WTC11 (cell line): Measurements from ENCODE around the gene RGS5. TPM values are rescaled to one million over a fixed set of nuclear protein-coding genes. Genes with fewer than 3 reads are reported as not detected.

Experiments used
- ATAC-seq: fragments of 200-7000 bp; cut with Tn5 transposase; 2 replicates; pipeline ENCODE4 v1.10.0; 2021; ENCODE audit warnings: mild to moderate bottlenecking, moderate library complexity
- CTCF ChIA-PET: fragments of 300-600 bp; sonication (Branson Sonifier 250); formaldehyde crosslinking; loops from one replicate; lab custom pipeline; 2021; ENCODE audit warnings: antibody characterized with exemption; lab: Charles Lee
- POLR2A ChIA-PET: fragments of 350-600 bp; sonication (Branson Sonifier 250); formaldehyde crosslinking; loops from one replicate; lab custom pipeline; 2021; ENCODE audit warnings: antibody characterized with exemption; lab: Charles Lee
- DNase-seq: peaks from one replicate; pipeline ENCODE4 v3.0.0; 2021; ENCODE audit warnings: low spot score
- H3K27ac Mint-ChIP-seq: 2 replicates; pipeline ENCODE4 v1.8.0; 2021; ENCODE audit warnings: mixed read lengths
- H3K27me3 Mint-ChIP-seq: 2 replicates; pipeline ENCODE4 v1.8.0; 2021; ENCODE audit warnings: low read depth, mild to moderate bottlenecking, moderate library complexity, mixed read lengths
- H3K36me3 Mint-ChIP-seq: 2 replicates; pipeline ENCODE4 v1.8.0; 2021; ENCODE audit warnings: mixed read lengths
- H3K4me1 Mint-ChIP-seq: 2 replicates; pipeline ENCODE4 v1.8.0; 2022; ENCODE audit warnings: mixed read lengths
- H3K4me3 Mint-ChIP-seq: 2 replicates; pipeline ENCODE4 v1.8.0; 2021; ENCODE audit warnings: mild to moderate bottlenecking, moderate library complexity, mixed read lengths
- H3K9me3 Mint-ChIP-seq: 2 replicates; pipeline ENCODE4 v1.8.0; 2021; ENCODE audit warnings: mixed read lengths
- CREM ChIP-seq: sonication (generic); formaldehyde crosslinking; IDR thresholded peaks from 2 replicates; pipeline ENCODE4 v1.8.1; 2022; ENCODE audit warnings: mild to moderate bottlenecking, missing genetic modification reagents, moderate library complexity
- ERG ChIP-seq: fragments of 250-450 bp; sonication (Bioruptor Pico); IDR thresholded peaks from 2 replicates; pipeline ENCODE4 v1.8.0; 2021; ENCODE audit warnings: mild to moderate bottlenecking
- FOXJ3 ChIP-seq: sonication (generic); formaldehyde crosslinking; IDR thresholded peaks from 2 replicates; pipeline ENCODE4 v1.9.0; 2021; ENCODE audit warnings: missing genetic modification reagents, mild to moderate bottlenecking, borderline replicate concordance
- GRHL2 ChIP-seq: fragments of 250-450 bp; sonication (Bioruptor Pico); IDR thresholded peaks from 2 replicates; pipeline ENCODE4 v1.8.0; 2022; ENCODE audit warnings: mild to moderate bottlenecking, moderate library complexity; ENCODE audit not compliant: insufficient replicate concordance, severe bottlenecking
- HMGA2 ChIP-seq: fragments of 250-450 bp; sonication (Bioruptor Pico); IDR thresholded peaks from 2 replicates; pipeline ENCODE4 v1.4.0; 2021; ENCODE audit warnings: mild to moderate bottlenecking, moderate library complexity
- JAZF1 ChIP-seq: fragments of 250-450 bp; sonication (Bioruptor Pico); IDR thresholded peaks from 2 replicates; pipeline ENCODE4 v1.9.0; 2021; ENCODE audit warnings: moderate library complexity, mild to moderate bottlenecking, inconsistent platforms
- KAT7 ChIP-seq: sonication (generic); formaldehyde crosslinking; IDR thresholded peaks from 2 replicates; pipeline ENCODE4 v1.8.1; 2023; ENCODE audit warnings: missing genetic modification reagents, mild to moderate bottlenecking, borderline replicate concordance
- MYBL2 ChIP-seq: sonication (generic); formaldehyde crosslinking; IDR thresholded peaks from 2 replicates; pipeline ENCODE4 v1.8.1; 2023; ENCODE audit warnings: mild to moderate bottlenecking, moderate library complexity, missing genetic modification reagents
- NR1H2 ChIP-seq: sonication (generic); formaldehyde crosslinking; IDR thresholded peaks from 2 replicates; pipeline ENCODE4 v1.9.0; 2021; ENCODE audit warnings: mild to moderate bottlenecking, moderate library complexity, missing genetic modification reagents
- NR3C1 ChIP-seq: sonication (generic); formaldehyde crosslinking; conservative IDR thresholded peaks from 2 replicates; pipeline ENCODE4 v1.8.1; 2023; ENCODE audit warnings: low read depth, mild to moderate bottlenecking, missing genetic modification reagents
- SMAD4 ChIP-seq: sonication (generic); formaldehyde crosslinking; IDR thresholded peaks from 2 replicates; pipeline ENCODE4 v1.8.0; 2022; ENCODE audit warnings: mild to moderate bottlenecking, missing genetic modification reagents
- SP1 ChIP-seq: sonication (generic); formaldehyde crosslinking; conservative IDR thresholded peaks from 2 replicates; pipeline ENCODE4 v1.8.1; 2022; ENCODE audit warnings: missing genetic modification reagents
- TP53 ChIP-seq: sonication (generic); formaldehyde crosslinking; IDR thresholded peaks from 2 replicates; pipeline ENCODE4 v1.8.1; 2023; ENCODE audit warnings: mild to moderate bottlenecking, missing genetic modification reagents
- ZNF138 ChIP-seq: sonication (generic); formaldehyde crosslinking; conservative IDR thresholded peaks from 2 replicates; pipeline ENCODE4 v1.8.1; 2022; ENCODE audit warnings: mild to moderate bottlenecking, moderate library complexity, missing genetic modification reagents
- ZNF219 ChIP-seq: sonication (generic); formaldehyde crosslinking; IDR thresholded peaks from 2 replicates; pipeline ENCODE4 v1.8.0; 2023; ENCODE audit warnings: missing genetic modification reagents, mild to moderate bottlenecking, borderline replicate concordance
- ZNF317 ChIP-seq: sonication (generic); formaldehyde crosslinking; IDR thresholded peaks from 2 replicates; pipeline ENCODE4 v1.8.1; 2023; ENCODE audit warnings: low read depth, mild to moderate bottlenecking, moderate library complexity, missing genetic modification reagents, borderline replicate concordance
- ZNF396 ChIP-seq: fragments of 250-450 bp; sonication (Bioruptor Pico); IDR thresholded peaks from 2 replicates; pipeline ENCODE4 v1.8.0; 2021; ENCODE audit warnings: mild to moderate bottlenecking, moderate library complexity, borderline replicate concordance
- total RNA-seq: library from RNA; stranded (reverse); gene quantifications from 3 replicates; pipeline ENCODE4 v1.2.3, GENCODE V29; 2021
- TF ChIP-seq, protein P1 (sequence below): sonication (generic); formaldehyde crosslinking; IDR thresholded peaks from 2 replicates; pipeline ENCODE4 v1.8.1; 2023; ENCODE audit warnings: mild to moderate bottlenecking, missing genetic modification reagents, borderline replicate concordance
- TF ChIP-seq, protein P2 (sequence below): sonication (generic); formaldehyde crosslinking; IDR thresholded peaks from 2 replicates; pipeline ENCODE4 v1.8.0; 2022; ENCODE audit warnings: mild to moderate bottlenecking, missing genetic modification reagents
- TF ChIP-seq, protein P3 (sequence below): fragments of 250-450 bp; sonication (Bioruptor Pico); IDR thresholded peaks from 2 replicates; pipeline ENCODE4 v1.9.0; 2021; ENCODE audit warnings: moderate library complexity, mild to moderate bottlenecking, inconsistent platforms, borderline replicate concordance
- TF ChIP-seq, protein P4 (sequence below): sonication (generic); formaldehyde crosslinking; IDR thresholded peaks from 2 replicates; pipeline ENCODE4 v1.8.1; 2023; ENCODE audit warnings: mild to moderate bottlenecking, missing genetic modification reagents
- TF ChIP-seq, protein P5 (sequence below): sonication (generic); formaldehyde crosslinking; IDR thresholded peaks from 2 replicates; pipeline ENCODE4 v1.8.1; 2022; ENCODE audit warnings: mild to moderate bottlenecking, missing genetic modification reagents, moderate library complexity, borderline replicate concordance

The RGS5 gene
- total RNA-seq, 1 experiment from 2014 or later = 23.6 TPM

- TF ChIP-seq, protein P1, sequence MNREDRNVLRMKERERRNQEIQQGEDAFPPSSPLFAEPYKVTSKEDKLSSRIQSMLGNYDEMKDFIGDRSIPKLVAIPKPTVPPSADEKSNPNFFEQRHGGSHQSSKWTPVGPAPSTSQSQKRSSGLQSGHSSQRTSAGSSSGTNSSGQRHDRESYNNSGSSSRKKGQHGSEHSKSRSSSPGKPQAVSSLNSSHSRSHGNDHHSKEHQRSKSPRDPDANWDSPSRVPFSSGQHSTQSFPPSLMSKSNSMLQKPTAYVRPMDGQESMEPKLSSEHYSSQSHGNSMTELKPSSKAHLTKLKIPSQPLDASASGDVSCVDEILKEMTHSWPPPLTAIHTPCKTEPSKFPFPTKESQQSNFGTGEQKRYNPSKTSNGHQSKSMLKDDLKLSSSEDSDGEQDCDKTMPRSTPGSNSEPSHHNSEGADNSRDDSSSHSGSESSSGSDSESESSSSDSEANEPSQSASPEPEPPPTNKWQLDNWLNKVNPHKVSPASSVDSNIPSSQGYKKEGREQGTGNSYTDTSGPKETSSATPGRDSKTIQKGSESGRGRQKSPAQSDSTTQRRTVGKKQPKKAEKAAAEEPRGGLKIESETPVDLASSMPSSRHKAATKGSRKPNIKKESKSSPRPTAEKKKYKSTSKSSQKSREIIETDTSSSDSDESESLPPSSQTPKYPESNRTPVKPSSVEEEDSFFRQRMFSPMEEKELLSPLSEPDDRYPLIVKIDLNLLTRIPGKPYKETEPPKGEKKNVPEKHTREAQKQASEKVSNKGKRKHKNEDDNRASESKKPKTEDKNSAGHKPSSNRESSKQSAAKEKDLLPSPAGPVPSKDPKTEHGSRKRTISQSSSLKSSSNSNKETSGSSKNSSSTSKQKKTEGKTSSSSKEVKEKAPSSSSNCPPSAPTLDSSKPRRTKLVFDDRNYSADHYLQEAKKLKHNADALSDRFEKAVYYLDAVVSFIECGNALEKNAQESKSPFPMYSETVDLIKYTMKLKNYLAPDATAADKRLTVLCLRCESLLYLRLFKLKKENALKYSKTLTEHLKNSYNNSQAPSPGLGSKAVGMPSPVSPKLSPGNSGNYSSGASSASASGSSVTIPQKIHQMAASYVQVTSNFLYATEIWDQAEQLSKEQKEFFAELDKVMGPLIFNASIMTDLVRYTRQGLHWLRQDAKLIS (CRISPR knock-in tag) = no peak
These were observed 60.6 kb downstream of the RGS5 start (continued) for GRCh38 chr1:163142152-163142551.

- no peaks in the 10 kb centered on the region for H3K4me1 Mint-ChIP-seq
- CTCF ChIA-PET = no interaction called here
These were observed 61.2 kb downstream of the RGS5 start for GRCh38 chr1:163141556-163141955.

GRCh38 chr1:163137556-163138265 is 65.0 kb downstream of the RGS5 start:
- ChIA-PET POLR2A (no interaction called here), CTCF (no interaction called here)
- peaks cover 6% of the 10 kb centered on the region for H3K9me3 Mint-ChIP-seq
- TF ChIP-seq NR1H2 (CRISPR knock-in tag) = no peak
- TF ChIP-seq, protein P2, sequence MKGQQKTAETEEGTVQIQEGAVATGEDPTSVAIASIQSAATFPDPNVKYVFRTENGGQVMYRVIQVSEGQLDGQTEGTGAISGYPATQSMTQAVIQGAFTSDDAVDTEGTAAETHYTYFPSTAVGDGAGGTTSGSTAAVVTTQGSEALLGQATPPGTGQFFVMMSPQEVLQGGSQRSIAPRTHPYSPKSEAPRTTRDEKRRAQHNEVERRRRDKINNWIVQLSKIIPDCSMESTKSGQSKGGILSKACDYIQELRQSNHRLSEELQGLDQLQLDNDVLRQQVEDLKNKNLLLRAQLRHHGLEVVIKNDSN = no peak
- TF ChIP-seq, protein P3, sequence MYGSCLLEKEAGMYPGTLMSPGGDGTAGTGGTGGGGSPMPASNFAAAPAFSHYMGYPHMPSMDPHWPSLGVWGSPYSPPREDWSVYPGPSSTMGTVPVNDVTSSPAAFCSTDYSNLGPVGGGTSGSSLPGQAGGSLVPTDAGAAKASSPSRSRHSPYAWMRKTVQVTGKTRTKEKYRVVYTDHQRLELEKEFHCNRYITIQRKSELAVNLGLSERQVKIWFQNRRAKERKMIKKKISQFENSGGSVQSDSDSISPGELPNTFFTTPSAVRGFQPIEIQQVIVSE = no peak
- TF ChIP-seq MYBL2 (CRISPR knock-in tag) = no peak
- TF ChIP-seq TP53 (CRISPR knock-in tag) = no peak
- TF ChIP-seq, protein P4, sequence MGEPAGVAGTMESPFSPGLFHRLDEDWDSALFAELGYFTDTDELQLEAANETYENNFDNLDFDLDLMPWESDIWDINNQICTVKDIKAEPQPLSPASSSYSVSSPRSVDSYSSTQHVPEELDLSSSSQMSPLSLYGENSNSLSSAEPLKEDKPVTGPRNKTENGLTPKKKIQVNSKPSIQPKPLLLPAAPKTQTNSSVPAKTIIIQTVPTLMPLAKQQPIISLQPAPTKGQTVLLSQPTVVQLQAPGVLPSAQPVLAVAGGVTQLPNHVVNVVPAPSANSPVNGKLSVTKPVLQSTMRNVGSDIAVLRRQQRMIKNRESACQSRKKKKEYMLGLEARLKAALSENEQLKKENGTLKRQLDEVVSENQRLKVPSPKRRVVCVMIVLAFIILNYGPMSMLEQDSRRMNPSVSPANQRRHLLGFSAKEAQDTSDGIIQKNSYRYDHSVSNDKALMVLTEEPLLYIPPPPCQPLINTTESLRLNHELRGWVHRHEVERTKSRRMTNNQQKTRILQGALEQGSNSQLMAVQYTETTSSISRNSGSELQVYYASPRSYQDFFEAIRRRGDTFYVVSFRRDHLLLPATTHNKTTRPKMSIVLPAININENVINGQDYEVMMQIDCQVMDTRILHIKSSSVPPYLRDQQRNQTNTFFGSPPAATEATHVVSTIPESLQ (CRISPR knock-in tag) = no peak
- no peak for TF ChIP-seq KAT7 (CRISPR knock-in tag)
- no peak for TF ChIP-seq ZNF138
- TF ChIP-seq SMAD4 = no peak
- TF ChIP-seq ZNF317 = no peak
- no peak for TF ChIP-seq GRHL2 (CRISPR knock-in tag)
- no peak for TF ChIP-seq HMGA2
- TF ChIP-seq NR3C1 (CRISPR knock-in tag) = no peak
- no peak for TF ChIP-seq ZNF396 (CRISPR knock-in tag)
- TF ChIP-seq ZNF219 = no peak
- no peak for TF ChIP-seq JAZF1 (CRISPR knock-in tag)
- no peak overlapping the region for H3K4me3 Mint-ChIP-seq
- no peaks in the 10 kb centered on the region for H3K27me3 Mint-ChIP-seq
- peaks cover 2% of the 10 kb centered on the region for H3K36me3 Mint-ChIP-seq
- no peak overlapping the region for H3K27ac Mint-ChIP-seq
- DNase-seq (no peak), ATAC-seq (no peak)
- peaks cover 1% of the 10 kb centered on the region; the same call in 1 of the 2 replicates for H3K4me1 Mint-ChIP-seq

More at GRCh38 chr1:163141556-163141955, 61.2 kb downstream of the RGS5 start:
- DNase-seq (no peak), ATAC-seq (no peak)
- TF ChIP-seq ERG (CRISPR knock-in tag) (no peak), ZNF219 (no peak), SP1 (CRISPR knock-in tag) (no peak), CREM (no peak), FOXJ3 (CRISPR knock-in tag) (no peak)
- TF ChIP-seq, protein P5, sequence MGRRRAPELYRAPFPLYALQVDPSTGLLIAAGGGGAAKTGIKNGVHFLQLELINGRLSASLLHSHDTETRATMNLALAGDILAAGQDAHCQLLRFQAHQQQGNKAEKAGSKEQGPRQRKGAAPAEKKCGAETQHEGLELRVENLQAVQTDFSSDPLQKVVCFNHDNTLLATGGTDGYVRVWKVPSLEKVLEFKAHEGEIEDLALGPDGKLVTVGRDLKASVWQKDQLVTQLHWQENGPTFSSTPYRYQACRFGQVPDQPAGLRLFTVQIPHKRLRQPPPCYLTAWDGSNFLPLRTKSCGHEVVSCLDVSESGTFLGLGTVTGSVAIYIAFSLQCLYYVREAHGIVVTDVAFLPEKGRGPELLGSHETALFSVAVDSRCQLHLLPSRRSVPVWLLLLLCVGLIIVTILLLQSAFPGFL (CRISPR knock-in tag) = no peak
- H3K9me3 Mint-ChIP-seq = no peaks in the 10 kb centered on the region
- POLR2A ChIA-PET = no interaction called here
- H3K27ac Mint-ChIP-seq = no peak overlapping the region
- no peak overlapping the region for H3K4me3 Mint-ChIP-seq
- H3K27me3 Mint-ChIP-seq = no peaks in the 10 kb centered on the region
- H3K36me3 Mint-ChIP-seq = no peaks in the 10 kb centered on the region
